ENCODE measurements around the gene ANAPC2.

DNA sequence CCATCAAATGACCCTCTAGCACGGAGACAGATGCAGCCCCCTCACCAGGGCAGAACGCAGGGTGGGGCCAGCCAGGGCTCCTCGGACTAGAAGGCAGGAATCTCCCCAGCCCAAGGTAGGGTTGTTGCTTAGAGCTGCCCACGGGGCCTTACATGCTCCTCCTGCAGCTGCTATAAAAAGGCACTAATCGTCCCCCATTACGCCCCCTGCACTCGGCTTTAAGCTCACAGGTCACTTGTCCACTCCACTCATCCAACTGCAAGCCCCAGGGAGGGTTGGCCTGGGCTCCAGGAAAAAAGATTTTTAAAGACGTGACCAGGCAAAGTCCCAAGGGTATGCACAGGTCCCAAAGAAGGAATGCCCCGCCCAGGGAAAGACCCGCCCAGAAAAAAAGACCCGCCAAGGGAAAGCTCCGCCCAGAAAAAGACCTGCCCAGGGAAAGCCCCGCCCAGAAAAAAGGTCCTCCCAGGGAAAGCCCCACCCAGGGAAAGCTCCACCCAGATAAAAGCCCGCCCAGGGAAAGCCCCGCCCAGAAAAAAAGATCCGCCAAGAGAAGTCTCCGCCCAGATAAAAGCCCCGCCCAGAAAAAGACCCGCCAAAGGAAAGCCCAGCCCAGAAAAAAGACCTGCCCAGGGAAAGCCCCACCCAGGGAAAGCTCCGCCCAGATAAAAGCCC is 38.3 kb downstream of the ANAPC2 start:
- no peak for TF ChIP-seq SMC3 (IDR thresholded peaks at IDR 0.05)
- no peak for TF ChIP-seq PBX3 (IDR thresholded peaks at IDR 0.05)
- TF ChIP-seq REST (IDR thresholded peaks at IDR 0.05), result no peak
